Measurements from ENCODE around the gene GOLGA6L9.
"Not testable (repeated sequence)": the region's sequence is repeated elsewhere in the genome, so short reads cannot be mapped to it uniquely, and the experiment has no call there.

- not testable (repeated sequence) for TF ChIP-seq CTCF, POLR2A (IDR thresholded peaks at IDR 0.05)
These were observed 8.7 kb upstream of the GOLGA6L9 start for GRCh38 chr15:82420966-82421365.

Data from testis (tissue), 2 donors.